ENCODE measurements around the gene SCGB1C2. TPM values are rescaled to one million over a fixed set of nuclear protein-coding genes. Genes with fewer than 3 reads are reported as not detected.

SCGB1C2 gene
- polyA plus RNA-seq, 3 donors from 2014 or later = not detected

GRCh38 chr17:185445-186138 lies 48.2 kb downstream of the SCGB1C2 start:
- Mint-ChIP-seq H3K9me3 (peaks cover 0 to 1% (median 0%) of the 10 kb centered on the region in 6 donors), H3K27me3 (ENCODE audit: low read depth in 3 of 3) (peaks cover 8 to 22% (median 10%) of the 10 kb centered on the region in 3 donors), H3K36me3 (no peaks in the 10 kb centered on the region), H3K4me3 (peak overlapping the region in 1 of 5 donors; percentile 45), H3K27ac (peak overlapping the region in 1 of 6 donors; percentile 8), H3K4me1 (peaks cover 0 to 9% of the 10 kb centered on the region in 2 donors)
- no peak for DNase-seq

GRCh38 chr17:187130-187529 lies 49.8 kb downstream of the SCGB1C2 start:
- no peak for DNase-seq
- no peak overlapping the region for H3K27ac Mint-ChIP-seq
- H3K36me3 Mint-ChIP-seq = no peaks in the 10 kb centered on the region
- peaks cover 0 to 1% (median 0%) of the 10 kb centered on the region in 6 donors for H3K9me3 Mint-ChIP-seq
- peaks cover 6 to 19% (median 8%) of the 10 kb centered on the region in 3 donors for H3K27me3 Mint-ChIP-seq (ENCODE audit: low read depth in 3 of 3)
- H3K4me3 Mint-ChIP-seq = no peak overlapping the region
- H3K4me1 Mint-ChIP-seq = peaks cover 0 to 6% of the 10 kb centered on the region in 2 donors

Other genes starting within 250 kb of the SCGB1C2 start
- gene DOC2B, start 44.1 kb downstream of the SCGB1C2 start, polyA plus RNA-seq = not detected
- 10 to 100 TPM in 1 of 3 donors, 1 to 10 TPM in 2; 4.2 to 10.3 (median 4.5) TPM for gene RPH3AL, start 215.2 kb downstream of the SCGB1C2 start, polyA plus RNA-seq

Data from immature natural killer cell (primary cell).